Measurements from ENCODE around the gene DACT2. TPM values are rescaled to one million over a fixed set of nuclear protein-coding genes. Genes with fewer than 3 reads are reported as not detected.

The DACT2 gene
- total RNA-seq, 2 donors from 2014 or later: 16.6 to 39.9 TPM

GRCh38 chr6:168299541-168300511 lies 19.8 kb downstream of the DACT2 start:
- no peaks in the 10 kb centered on the region for H3K36me3 ChIP-seq (ENCODE audit: control insufficient read depth, insufficient read depth, low read length)
- Mint-ChIP-seq H3K27me3 (ENCODE audit: insufficient read depth) (peaks cover 33% of the 10 kb centered on the region), H3K9me3 (no peaks in the 10 kb centered on the region), H3K36me3 (ENCODE audit: low read depth) (no peaks in the 10 kb centered on the region), H3K4me3 (no peak overlapping the region), H3K4me1 (peaks cover 52% of the 10 kb centered on the region), H3K27ac (no peak overlapping the region)
- no peaks in the 10 kb centered on the region for H3K27me3 ChIP-seq (ENCODE audit: control insufficient read depth, insufficient read depth, low read length, poor library complexity, severe bottlenecking)
- H3K9me3 ChIP-seq (ENCODE audit: control insufficient read depth, low read length): no peaks in the 10 kb centered on the region
- peaks cover 11% of the 10 kb centered on the region for H3K4me1 ChIP-seq (ENCODE audit: control insufficient read depth, insufficient read depth, low read length)
- WGBS, 2 experiments (ENCODE audit: insufficient coverage in 1 of 2, insufficient read length in 1 of 2): 92 to 94% methylated on average over 18 to 28 of the region's 28 CpGs
- no peak overlapping the region for H3K4me3 ChIP-seq (ENCODE audit: low read length)
- no peak for TF ChIP-seq CTCF (conservative IDR thresholded peaks at IDR 0.05)
- H3K27ac ChIP-seq (ENCODE audit: low read depth, low read length): no peak overlapping the region
- no peak overlapping the region for H3K9ac ChIP-seq (ENCODE audit: extremely low read depth, low read length, poor library complexity, severe bottlenecking)
- DNase-seq: no peak

- WGBS, 2 experiments (ENCODE audit: insufficient coverage in 1 of 2, insufficient read length in 1 of 2): 94 to 96% methylated on average over 13 of the region's 13 CpGs
Measured at GRCh38 chr6:168297643-168298042, 21.9 kb downstream of the DACT2 start.

GRCh38 chr6:168294901-168295300 lies 24.7 kb downstream of the DACT2 start:
- DNase-seq: no peak
- Histone ChIP-seq H3K36me3 (ENCODE audit: control insufficient read depth, insufficient read depth, low read length) (no peaks in the 10 kb centered on the region), H3K27me3 (ENCODE audit: control insufficient read depth, insufficient read depth, low read length, poor library complexity, severe bottlenecking) (no peaks in the 10 kb centered on the region), H3K4me3 (ENCODE audit: low read length) (no peak overlapping the region), H3K9ac (ENCODE audit: extremely low read depth, low read length, poor library complexity, severe bottlenecking) (no peak overlapping the region), H3K4me1 (ENCODE audit: control insufficient read depth, insufficient read depth, low read length) (no peaks in the 10 kb centered on the region), H3K27ac (ENCODE audit: low read depth, low read length) (no peak overlapping the region), H3K9me3 (ENCODE audit: control insufficient read depth, low read length) (no peaks in the 10 kb centered on the region)
- peaks cover 26% of the 10 kb centered on the region for H3K27me3 Mint-ChIP-seq (ENCODE audit: insufficient read depth)
- 91 to 95% methylated on average over 5 to 7 of the region's 7 CpGs for WGBS, 2 experiments (ENCODE audit: insufficient coverage in 1 of 2, insufficient read length in 1 of 2)
- H3K36me3 Mint-ChIP-seq (ENCODE audit: low read depth): no peaks in the 10 kb centered on the region
- no peak overlapping the region for H3K27ac Mint-ChIP-seq
- TF ChIP-seq CTCF (conservative IDR thresholded peaks at IDR 0.05): no peak
- H3K4me1 Mint-ChIP-seq: peaks cover 14% of the 10 kb centered on the region
- H3K4me3 Mint-ChIP-seq: no peak overlapping the region
- H3K9me3 Mint-ChIP-seq: peaks cover 1% of the 10 kb centered on the region

More at GRCh38 chr6:168297643-168298042, 21.9 kb downstream of the DACT2 start:
- no peak for DNase-seq
- Histone ChIP-seq H3K27me3 (ENCODE audit: control insufficient read depth, insufficient read depth, low read length, poor library complexity, severe bottlenecking) (no peaks in the 10 kb centered on the region), H3K4me1 (ENCODE audit: control insufficient read depth, insufficient read depth, low read length) (peaks cover 10% of the 10 kb centered on the region), H3K9me3 (ENCODE audit: control insufficient read depth, low read length) (no peaks in the 10 kb centered on the region), H3K9ac (ENCODE audit: extremely low read depth, low read length, poor library complexity, severe bottlenecking) (no peak overlapping the region), H3K36me3 (ENCODE audit: control insufficient read depth, insufficient read depth, low read length) (no peaks in the 10 kb centered on the region), H3K27ac (ENCODE audit: low read depth, low read length) (no peak overlapping the region), H3K4me3 (ENCODE audit: low read length) (no peak overlapping the region)
- Mint-ChIP-seq H3K27ac (no peak overlapping the region), H3K36me3 (ENCODE audit: low read depth) (no peaks in the 10 kb centered on the region), H3K27me3 (ENCODE audit: insufficient read depth) (peaks cover 33% of the 10 kb centered on the region), H3K9me3 (no peaks in the 10 kb centered on the region), H3K4me1 (peaks cover 37% of the 10 kb centered on the region), H3K4me3 (no peak overlapping the region)
- TF ChIP-seq CTCF (conservative IDR thresholded peaks at IDR 0.05): no peak

Measured in endodermal cell (in vitro differentiated cells).